A673 (cell line): ENCODE data around the gene KCTD12.

ENCODE experiments used
- CTCF ChIP-seq: fragments of 300-800, 200-600 bp; sonication (generic); conservative IDR thresholded peaks from 2 replicates; pipeline ENCODE4 v1.5.1; 2017; ENCODE audit warnings: low read depth, mild to moderate bottlenecking, antibody characterized with exemption, low read length, moderate library complexity, mixed read lengths
- EZH2 ChIP-seq: fragments of 200-600 bp; sonication (generic); IDR thresholded peaks from 2 replicates; pipeline ENCODE4 v1.6.1; 2017; ENCODE audit warnings: borderline replicate concordance, low read depth, mild to moderate bottlenecking, mixed read lengths, antibody characterized with exemption, low read length; ENCODE audit not compliant: poor library complexity, severe bottlenecking

- TF ChIP-seq CTCF (no peak), EZH2 (no peak)
Observed at GRCh38 chr13:76879203-76879882, 6.9 kb downstream of the KCTD12 start.
